Activated CD4-positive, alpha-beta T cell treated with anti-CD3 and anti-CD28 coated beads for 36 hours (primary cell): Measurements from ENCODE around the gene TREML4. TPM values are rescaled to one million over a fixed set of nuclear protein-coding genes. Genes with fewer than 3 reads are reported as not detected.
"Not testable (repeated sequence)": the region's sequence is repeated elsewhere in the genome, so short reads cannot be mapped to it uniquely, and the experiment has no call there.

Source experiments
- ATAC-seq: fragments of 200-7000 bp; cut with Tn5 transposase; one replicate; pipeline ENCODE4 v1.10.0; 2021; ENCODE audit warnings: mild to moderate bottlenecking, moderate library complexity
- CTCF ChIA-PET: fragments of 350-600 bp; sonication (Branson Sonifier 250); formaldehyde crosslinking; loops from one replicate; lab custom pipeline; 2021; ENCODE audit warnings: antibody characterized with exemption; lab: Charles Lee
- POLR2A ChIA-PET: fragments of 350-600 bp; sonication (Branson Sonifier 250); formaldehyde crosslinking; loops from one replicate; lab custom pipeline; 2021; ENCODE audit warnings: antibody characterized with exemption, inconsistent platforms; lab: Charles Lee
- DNase-seq: peaks from one replicate; pipeline ENCODE4 v3.0.0-alpha.2; 2020
- H3K27ac Mint-ChIP-seq: one replicate; pipeline ENCODE4 v1.8.0; 2021; ENCODE audit warnings: mixed read lengths
- H3K27me3 Mint-ChIP-seq: one replicate; pipeline ENCODE4 v1.8.0; 2021; ENCODE audit warnings: mixed read lengths
- H3K36me3 Mint-ChIP-seq: one replicate; pipeline ENCODE4 v1.8.0; 2021; ENCODE audit warnings: low read depth, mixed read lengths
- H3K4me1 Mint-ChIP-seq: one replicate; pipeline ENCODE4 v1.8.0; 2021; ENCODE audit warnings: mixed read lengths
- H3K4me3 Mint-ChIP-seq: one replicate; pipeline ENCODE4 v1.8.0; 2021; ENCODE audit warnings: mild to moderate bottlenecking, moderate library complexity, mixed read lengths
- H3K9me3 Mint-ChIP-seq: one replicate; pipeline ENCODE4 v1.8.0; 2021; ENCODE audit warnings: low read depth, mixed read lengths
- intact Hi-C, 2 experiments: fragments of 100-400 bp; cut with DNase I in 1 of 2; cut with micrococcal nuclease in 1 of 2; formaldehyde crosslinking; loops; one replicate each; pipeline versions ENCODE4 v1.14.2 to v1.15.1; 2022 to 2024; cut with DNase I, micrococcal nuclease
- total RNA-seq, 2 experiments: library from RNA; stranded (reverse); gene quantifications; one replicate each; pipeline ENCODE4 v1.2.3, GENCODE V29; 2021

TREML4 gene
- total RNA-seq, 2 experiments from 2014 or later, result not detected

GRCh38 chr6:41231246-41231645 is 3.1 kb downstream of the TREML4 start:
- Mint-ChIP-seq H3K36me3 (no peaks in the 10 kb centered on the region), H3K4me1 (no peaks in the 10 kb centered on the region), H3K27me3 (no peaks in the 10 kb centered on the region), H3K27ac (no peak overlapping the region), H3K4me3 (no peak overlapping the region), H3K9me3 (no peaks in the 10 kb centered on the region)
- ChIA-PET CTCF (interaction anchor here (1.2 kb wide), 1 partner anchor 11 kb away, joined by 3 read pairs; no protein-coding TSS in a partner anchor), POLR2A (no interaction called here)
- intact Hi-C loops, result no loop called here
- ATAC-seq, result no peak
- no peak for DNase-seq

GRCh38 chr6:41232667-41233066 is 4.5 kb downstream of the TREML4 start:
- Mint-ChIP-seq H3K27me3 (no peaks in the 10 kb centered on the region), H3K4me1 (no peaks in the 10 kb centered on the region), H3K36me3 (no peaks in the 10 kb centered on the region), H3K4me3 (no peak overlapping the region), H3K9me3 (no peaks in the 10 kb centered on the region), H3K27ac (no peak overlapping the region)
- no peak for DNase-seq
- ChIA-PET POLR2A (no interaction called here), CTCF (interaction anchor here (0.8 to 1.2 kb wide), 3 partner anchors 12 to 168 kb away, joined by 3 read pairs; no protein-coding TSS in a partner anchor)
- no peak for ATAC-seq
- intact Hi-C loops, result no loop called here

GRCh38 chr6:41236276-41236675 is 8.1 kb downstream of the TREML4 start:
- ATAC-seq (no peak), DNase-seq (no peak)
- H3K9me3 Mint-ChIP-seq, result no peaks in the 10 kb centered on the region
- peaks cover 8% of the 10 kb centered on the region for H3K27me3 Mint-ChIP-seq
- no peak overlapping the region for H3K27ac Mint-ChIP-seq
- ChIA-PET CTCF (interaction anchor here (1.1 kb wide), 1 partner anchor 84 kb away, joined by 3 read pairs; no protein-coding TSS in a partner anchor), POLR2A (no interaction called here)
- intact Hi-C loops, result no loop called here
- no peaks in the 10 kb centered on the region for H3K36me3 Mint-ChIP-seq
- no peak overlapping the region for H3K4me3 Mint-ChIP-seq
- no peaks in the 10 kb centered on the region for H3K4me1 Mint-ChIP-seq

- intact Hi-C loops, result no loop called here
- ATAC-seq (no peak), DNase-seq (no peak)
- Mint-ChIP-seq H3K4me3 (no peak overlapping the region), H3K4me1 (no peaks in the 10 kb centered on the region), H3K36me3 (no peaks in the 10 kb centered on the region), H3K27ac (no peak overlapping the region), H3K9me3 (no peaks in the 10 kb centered on the region), H3K27me3 (peaks cover 8% of the 10 kb centered on the region)
- POLR2A ChIA-PET, result no interaction called here
- CTCF ChIA-PET, result no interaction called here
These were observed 9.0 kb downstream of the TREML4 start for GRCh38 chr6:41237128-41237527.

DNA sequence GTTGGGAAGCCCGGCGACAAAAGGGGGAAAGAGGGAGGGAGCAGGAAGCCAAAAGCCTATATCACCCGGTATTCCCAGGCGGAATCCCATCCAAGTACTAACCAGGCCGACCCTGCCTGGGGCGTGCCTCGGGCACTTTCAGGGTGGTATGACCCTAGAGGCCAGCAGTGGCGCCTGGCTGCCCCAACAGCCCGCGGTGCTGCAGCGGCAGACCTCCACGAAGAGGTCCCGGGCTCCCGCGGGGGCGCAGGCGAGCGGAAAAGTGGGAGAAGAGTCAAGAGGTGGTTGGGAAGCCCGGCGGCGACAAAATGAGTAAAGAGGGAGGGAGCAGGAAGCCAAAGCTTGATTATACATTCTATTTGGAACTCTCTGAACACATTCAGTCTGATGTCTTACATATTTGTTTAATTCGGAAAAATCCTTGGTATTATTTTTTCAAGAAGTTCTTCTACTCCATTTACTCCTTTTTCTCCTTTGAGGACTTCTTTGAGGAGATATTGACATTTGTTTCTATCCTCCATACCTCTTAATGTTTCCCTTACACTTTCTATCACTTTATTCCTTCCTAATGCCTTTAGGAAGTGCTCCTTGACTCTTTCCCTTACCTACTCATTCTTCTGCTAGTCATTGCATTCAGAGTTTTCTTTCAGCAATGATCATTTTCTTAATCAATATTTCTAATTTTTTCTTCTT is 11.5 kb downstream of the TREML4 start:
- intact Hi-C loops, result no loop called here
- Mint-ChIP-seq H3K4me1 (no peaks in the 10 kb centered on the region), H3K27me3 (peaks cover 8% of the 10 kb centered on the region), H3K27ac (no peak overlapping the region), H3K9me3 (no peaks in the 10 kb centered on the region), H3K4me3 (no peak overlapping the region), H3K36me3 (no peaks in the 10 kb centered on the region)
- DNase-seq (no peak), ATAC-seq (no peak)
- ChIA-PET POLR2A (no interaction called here), CTCF (no interaction called here)

GRCh38 chr6:41246529-41246928 is 18.4 kb downstream of the TREML4 start:
- DNase-seq, H3K9me3 Mint-ChIP-seq, H3K27ac Mint-ChIP-seq, intact Hi-C loops, H3K27me3 Mint-ChIP-seq, H3K4me3 Mint-ChIP-seq, ATAC-seq, CTCF ChIA-PET, POLR2A ChIA-PET, H3K36me3 Mint-ChIP-seq: not testable (repeated sequence)
- peaks cover 15% of the 10 kb centered on the region for H3K4me1 Mint-ChIP-seq

- intact Hi-C loops, result no loop called here
- POLR2A ChIA-PET, result no interaction called here
- Mint-ChIP-seq H3K9me3 (no peaks in the 10 kb centered on the region), H3K4me1 (peaks cover 15% of the 10 kb centered on the region), H3K27ac (no peak overlapping the region), H3K36me3 (no peaks in the 10 kb centered on the region), H3K4me3 (no peak overlapping the region), H3K27me3 (no peaks in the 10 kb centered on the region)
- no peak for ATAC-seq
- CTCF ChIA-PET, result no interaction called here
- DNase-seq, result no peak
These were observed 19.2 kb downstream of the TREML4 start for GRCh38 chr6:41247288-41247865.

- intact Hi-C loops, result no loop called here
- peaks cover 15% of the 10 kb centered on the region for H3K4me1 Mint-ChIP-seq
- ATAC-seq (no peak), DNase-seq (no peak)
- CTCF ChIA-PET, result interaction anchor here (0.6 kb wide), 2 partner anchors 24 to 130 kb away, joined by 3 to 4 read pairs; no protein-coding TSS in a partner anchor
- no peak overlapping the region for H3K4me3 Mint-ChIP-seq
- H3K27ac Mint-ChIP-seq, result no peak overlapping the region
- H3K36me3 Mint-ChIP-seq, result no peaks in the 10 kb centered on the region
- H3K9me3 Mint-ChIP-seq, result no peaks in the 10 kb centered on the region
- H3K27me3 Mint-ChIP-seq, result no peaks in the 10 kb centered on the region
- POLR2A ChIA-PET, result no interaction called here
These were observed 19.9 kb downstream of the TREML4 start for GRCh38 chr6:41247882-41248705.

GRCh38 chr6:41252401-41253169 is 24.4 kb downstream of the TREML4 start:
- Mint-ChIP-seq H3K9me3 (no peaks in the 10 kb centered on the region), H3K36me3 (no peaks in the 10 kb centered on the region), H3K27me3 (no peaks in the 10 kb centered on the region), H3K27ac (no peak overlapping the region), H3K4me3 (no peak overlapping the region), H3K4me1 (peaks cover 13% of the 10 kb centered on the region)
- ChIA-PET POLR2A (no interaction called here), CTCF (interaction anchor here (1.0 to 2.2 kb wide), 2 partner anchors 15 to 70 kb away, joined by 3 to 9 read pairs; no protein-coding TSS in a partner anchor)
- intact Hi-C loops, result no loop called here
- ATAC-seq (no peak), DNase-seq (no peak)

- Mint-ChIP-seq H3K36me3 (no peaks in the 10 kb centered on the region), H3K9me3 (no peaks in the 10 kb centered on the region), H3K27ac (no peak overlapping the region), H3K4me1 (peaks cover 5% of the 10 kb centered on the region), H3K4me3 (no peak overlapping the region), H3K27me3 (no peaks in the 10 kb centered on the region)
- intact Hi-C loops, result no loop called here
- CTCF ChIA-PET, result interaction anchor here (0.8 to 2.2 kb wide), 2 partner anchors 67 to 73 kb away, joined by 3 to 9 read pairs; no protein-coding TSS in a partner anchor
- no peak for ATAC-seq
- POLR2A ChIA-PET, result no interaction called here
- DNase-seq, result no peak
These were observed 27.0 kb downstream of the TREML4 start for GRCh38 chr6:41255110-41255509.
